LNCaP clone FGC (cell line): Measurements from ENCODE around the gene ZNF587.
"Not testable (repeated sequence)": the region's sequence is repeated elsewhere in the genome, so short reads cannot be mapped to it uniquely, and the experiment has no call there.

Source experiments
- DNase-seq: peaks from one replicate; pipeline ENCODE4 v3.0.0-alpha.2; 2011; ENCODE audit warnings: low read depth
- H3K4me3 ChIP-seq: 2 replicates; pipeline ENCODE4 v1.5.1; 2011; ENCODE audit warnings: mild to moderate bottlenecking, low read depth, low read length, control low read depth
- TF ChIP-seq, protein P1 (sequence below): IDR thresholded peaks from 2 replicates; pipeline ENCODE4 v1.5.1; 2012; ENCODE audit warnings: mild to moderate bottlenecking; ENCODE audit not compliant: control insufficient read depth, insufficient read depth; ENCODE audit errors: extremely low read depth

The ZNF587 gene

DNA sequence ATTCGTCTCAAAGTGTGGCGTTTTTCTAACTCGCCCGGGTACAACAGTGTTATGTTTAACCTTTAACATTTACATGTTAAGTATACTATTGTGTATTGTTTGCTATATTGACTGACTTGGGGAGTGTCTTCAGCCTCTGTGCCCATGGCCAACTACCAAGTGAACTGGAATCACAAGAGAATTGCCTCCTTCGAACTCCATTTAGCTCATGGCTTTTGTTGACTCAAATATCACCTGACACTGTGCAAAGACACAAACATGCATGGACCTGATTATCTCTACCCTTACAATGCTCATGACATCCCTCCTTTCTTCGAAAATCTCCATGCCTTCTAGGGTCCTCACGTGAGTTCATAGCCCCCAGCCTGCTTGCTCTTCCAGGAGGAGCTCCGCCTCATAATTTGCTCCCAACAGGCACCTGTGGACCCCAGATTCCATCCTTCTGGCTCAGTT is 38.5 kb downstream of the ZNF587 start:
- peak; percentile 13 for DNase-seq
- TF ChIP-seq, protein P1, sequence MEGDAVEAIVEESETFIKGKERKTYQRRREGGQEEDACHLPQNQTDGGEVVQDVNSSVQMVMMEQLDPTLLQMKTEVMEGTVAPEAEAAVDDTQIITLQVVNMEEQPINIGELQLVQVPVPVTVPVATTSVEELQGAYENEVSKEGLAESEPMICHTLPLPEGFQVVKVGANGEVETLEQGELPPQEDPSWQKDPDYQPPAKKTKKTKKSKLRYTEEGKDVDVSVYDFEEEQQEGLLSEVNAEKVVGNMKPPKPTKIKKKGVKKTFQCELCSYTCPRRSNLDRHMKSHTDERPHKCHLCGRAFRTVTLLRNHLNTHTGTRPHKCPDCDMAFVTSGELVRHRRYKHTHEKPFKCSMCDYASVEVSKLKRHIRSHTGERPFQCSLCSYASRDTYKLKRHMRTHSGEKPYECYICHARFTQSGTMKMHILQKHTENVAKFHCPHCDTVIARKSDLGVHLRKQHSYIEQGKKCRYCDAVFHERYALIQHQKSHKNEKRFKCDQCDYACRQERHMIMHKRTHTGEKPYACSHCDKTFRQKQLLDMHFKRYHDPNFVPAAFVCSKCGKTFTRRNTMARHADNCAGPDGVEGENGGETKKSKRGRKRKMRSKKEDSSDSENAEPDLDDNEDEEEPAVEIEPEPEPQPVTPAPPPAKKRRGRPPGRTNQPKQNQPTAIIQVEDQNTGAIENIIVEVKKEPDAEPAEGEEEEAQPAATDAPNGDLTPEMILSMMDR, result no peak
- H3K4me3 ChIP-seq, result peak overlapping the region; percentile 99

DNA sequence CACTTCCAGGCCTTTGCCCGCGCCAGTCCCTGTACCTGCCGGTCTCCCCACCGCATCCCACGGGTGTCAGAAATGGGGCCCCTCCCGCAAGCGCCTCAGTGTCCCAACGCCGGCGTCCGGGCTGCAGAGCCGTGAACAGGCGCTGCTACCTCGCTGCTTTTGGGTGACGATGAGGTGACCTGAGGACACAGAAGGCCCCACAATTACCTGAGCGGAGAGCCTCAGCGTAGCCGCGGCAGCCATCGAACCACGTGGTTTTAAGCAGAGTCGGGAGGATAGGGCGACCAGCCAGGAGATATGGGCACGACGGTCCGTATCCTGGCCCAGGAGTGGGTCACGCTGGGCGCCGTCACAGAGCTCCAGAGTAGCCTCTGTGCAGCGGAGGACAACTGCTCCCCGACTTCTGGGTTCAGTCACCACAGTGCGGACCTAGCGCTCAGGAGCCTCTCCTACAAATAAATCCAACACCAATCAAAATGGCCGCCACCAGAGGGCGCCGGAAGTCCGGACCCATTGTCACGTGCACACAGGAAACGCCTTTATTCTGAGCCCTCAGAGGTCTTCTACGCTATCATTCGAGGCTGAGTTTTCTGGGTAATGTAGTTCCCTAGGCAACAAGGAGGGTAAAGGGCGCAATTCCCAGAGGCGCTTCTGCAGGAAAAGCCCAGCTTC is 39.0 kb downstream of the ZNF587 start, which contains the start of gene ZNF814:
Gene ZNF814, minus strand, starts transcription at position 478 of the 672 bp plus-strand sequence. Its CDS starts 235 bp downstream, at position 243.
- TF ChIP-seq, protein P1, result 0 out of 2 replicates have a peak, but pooled peaks have one; percentile 19
- peak; percentile 82 for DNase-seq
- H3K4me3 ChIP-seq, result peak within 1 kb of the TSS; percentile 99

DNA sequence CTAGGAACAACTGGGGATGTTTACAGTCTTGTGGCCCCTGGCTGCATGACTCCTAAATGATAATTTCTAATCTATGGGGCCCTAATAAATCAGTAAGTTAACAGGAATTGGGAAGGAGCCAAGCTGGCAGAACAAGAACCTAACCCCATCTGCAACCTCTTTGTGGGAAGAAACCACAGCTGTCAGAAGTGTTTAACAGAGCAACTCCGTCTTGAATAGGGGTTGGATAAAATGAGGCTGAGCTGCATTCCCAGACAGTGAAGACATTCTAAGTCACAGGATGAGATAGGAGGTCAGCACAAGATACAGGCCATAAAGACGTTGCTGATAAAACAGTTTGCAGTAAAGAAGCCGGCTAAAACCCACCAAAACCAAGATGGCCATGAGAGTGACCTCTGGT is 41.0 kb downstream of the ZNF587 start:
- DNase-seq, result not testable (repeated sequence)

DNA sequence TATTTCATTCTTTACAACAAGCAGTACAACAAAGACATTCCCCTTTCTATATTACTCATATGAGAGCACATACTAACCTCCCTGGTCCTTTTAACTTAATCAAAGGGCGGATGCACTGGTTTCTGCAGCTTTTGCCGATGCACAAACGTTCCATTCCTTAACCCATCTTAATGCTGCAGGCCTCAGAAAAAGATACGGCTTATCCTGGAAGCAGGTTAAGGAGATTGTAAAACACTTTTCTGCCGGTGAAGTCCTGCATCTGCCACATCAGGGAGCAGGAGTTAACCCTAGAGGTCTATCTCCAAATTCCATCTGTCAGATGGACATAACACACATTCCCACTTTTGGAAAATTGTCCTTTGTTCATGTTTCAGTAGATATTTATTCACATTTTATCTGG is 50.7 kb downstream of the ZNF587 start:
- no peak for DNase-seq
- TF ChIP-seq, protein P1, result no peak
- no peak overlapping the region for H3K4me3 ChIP-seq

More for the DNA sequence above, 41.0 kb downstream of the ZNF587 start:
- not testable (repeated sequence) for H3K4me3 ChIP-seq

DNA sequence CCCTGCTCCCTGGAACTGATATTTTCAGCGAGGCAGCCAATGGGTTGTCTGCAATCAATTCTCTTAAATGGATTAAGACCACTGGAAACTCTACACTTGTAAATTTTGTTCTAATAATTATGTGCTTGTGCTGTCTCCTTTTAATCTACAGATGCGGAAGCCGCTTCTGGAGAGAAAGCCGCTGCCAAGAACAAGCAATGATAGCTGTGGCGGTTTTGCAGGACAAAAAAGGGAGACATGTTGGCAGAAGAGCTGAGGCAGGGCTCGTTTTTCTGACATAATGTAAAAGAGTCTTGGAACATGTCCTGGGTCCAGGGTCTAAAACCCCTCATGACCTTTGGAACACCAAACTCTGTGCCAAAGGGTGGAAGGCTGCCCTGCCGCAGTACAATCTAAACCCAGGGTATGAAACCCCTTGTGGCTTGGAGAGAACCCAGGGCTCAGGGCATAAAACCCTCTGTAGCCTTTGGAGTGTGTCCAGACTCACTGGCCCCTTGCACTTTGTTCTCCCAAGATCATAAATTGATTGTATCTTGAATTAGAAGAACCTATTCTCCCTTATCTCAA is 54.0 kb downstream of the ZNF587 start:
- TF ChIP-seq, protein P1, result no peak
- DNase-seq, result no peak
- no peak overlapping the region for H3K4me3 ChIP-seq

DNA sequence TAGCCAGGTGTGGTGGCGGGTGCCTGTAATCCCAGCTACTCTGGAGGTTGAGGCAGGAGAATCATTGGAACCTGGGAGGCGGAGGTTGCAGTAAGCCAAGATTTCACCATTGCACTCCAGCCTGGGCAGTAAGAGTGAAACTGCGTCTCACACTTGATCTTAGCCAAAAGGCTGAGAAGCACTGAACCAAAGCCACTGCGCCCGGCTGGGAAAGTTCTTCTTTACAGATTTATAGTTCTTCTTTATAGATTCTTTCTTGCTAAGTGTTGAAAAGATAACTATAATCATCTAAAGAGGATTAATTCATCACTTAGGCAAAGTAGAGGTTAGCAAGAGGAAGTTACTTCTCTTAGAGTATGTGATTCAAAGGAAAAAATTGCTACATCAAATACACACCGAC is 55.6 kb downstream of the ZNF587 start:
- TF ChIP-seq, protein P1, result no peak

DNA sequence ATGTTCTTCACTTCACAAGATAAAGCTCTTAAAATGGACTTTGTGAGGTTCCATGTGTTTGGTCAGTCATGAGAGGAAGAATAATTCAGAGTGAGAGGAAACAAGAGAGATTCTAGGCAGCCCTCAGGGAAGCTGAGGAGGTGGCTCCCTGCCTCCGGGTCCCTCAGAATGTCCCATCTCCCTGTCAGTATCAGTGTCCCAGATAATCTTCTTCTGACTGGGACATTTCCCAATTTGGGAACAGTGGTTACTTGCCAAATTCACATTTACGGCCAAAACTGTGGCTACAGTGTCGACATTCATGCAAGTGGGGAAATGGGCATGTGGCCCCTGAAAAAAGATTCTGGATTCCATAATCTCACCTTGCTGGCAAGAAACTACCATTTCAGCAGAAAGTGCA is 57.7 kb downstream of the ZNF587 start:
- DNase-seq, result no peak
- no peak overlapping the region for H3K4me3 ChIP-seq
- TF ChIP-seq, protein P1, result no peak

More for the DNA sequence above, 55.6 kb downstream of the ZNF587 start:
- no peak for DNase-seq
- no peak overlapping the region for H3K4me3 ChIP-seq
